ENCODE results near the gene UBAP2L. TPM values are rescaled to one million over a fixed set of nuclear protein-coding genes. Genes with fewer than 3 reads are reported as not detected.
"Not testable (repeated sequence)": the region's sequence is repeated elsewhere in the genome, so short reads cannot be mapped to it uniquely, and the experiment has no call there.

Gene UBAP2L
- total and polyA plus RNA-seq, 7 donors: 23.4 to 80.8 (median 51.7) TPM

GRCh38 chr1:154295408-154296235 lies 74.9 kb downstream of the UBAP2L start:
- H3K27me3 ChIP-seq: no peaks in the 10 kb centered on the region
- no peaks in the 10 kb centered on the region for H3K4me1 ChIP-seq
- H3K9me3 ChIP-seq: peaks cover 5 to 17% (median 14%) of the 10 kb centered on the region in 4 donors
- no peak overlapping the region for H3K27ac ChIP-seq
- WGBS, 2 donors: 77 to 87% methylated on average over 8 of the region's 8 CpGs
- intact Hi-C loops (cut with DNase I): no loop called here
- no peak for TF ChIP-seq CTCF (IDR thresholded peaks at IDR 0.05)
- TF ChIP-seq POLR2AphosphoS5 (IDR thresholded peaks at IDR 0.05): no peak
- no peak for TF ChIP-seq POLR2A (IDR thresholded peaks at IDR 0.05)
- TF ChIP-seq EP300 (IDR thresholded peaks at IDR 0.05): no peak
- no peak for DNase-seq
- H3K4me3 ChIP-seq: no peak overlapping the region
- H3K36me3 ChIP-seq: no peaks in the 10 kb centered on the region

DNA sequence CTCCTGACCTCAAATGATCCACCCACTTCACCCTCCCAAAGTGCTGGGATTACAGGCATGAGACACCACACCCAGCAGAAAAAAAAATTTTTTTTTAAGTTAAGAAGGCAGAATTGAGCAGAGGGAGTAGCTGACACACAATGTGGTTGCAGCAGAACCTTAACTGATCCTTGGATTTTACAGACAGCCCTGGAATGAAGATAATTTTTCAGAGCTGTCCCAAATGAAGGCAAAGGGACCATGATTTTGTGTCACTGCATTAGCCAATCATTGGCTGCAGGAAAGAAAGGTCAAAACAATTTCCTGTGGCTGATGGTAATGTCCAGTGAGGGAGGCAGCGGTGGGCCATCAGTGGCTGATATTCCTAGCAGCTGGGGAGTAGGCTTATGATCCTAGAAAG lies 80.8 kb downstream of the UBAP2L start:
- Histone ChIP-seq H3K27me3 (no peaks in the 10 kb centered on the region), H3K27ac (no peak overlapping the region), H3K9me3 (peaks cover 0 to 3% (median 0%) of the 10 kb centered on the region in 4 donors), H3K36me3 (no peaks in the 10 kb centered on the region), H3K4me3 (no peak overlapping the region), H3K4me1 (no peaks in the 10 kb centered on the region)
- TF ChIP-seq POLR2AphosphoS5 (IDR thresholded peaks at IDR 0.05): no peak
- TF ChIP-seq CTCF (IDR thresholded peaks at IDR 0.05): no peak
- no peak for TF ChIP-seq EP300 (IDR thresholded peaks at IDR 0.05)
- TF ChIP-seq POLR2A (IDR thresholded peaks at IDR 0.05): no peak
- intact Hi-C loops (cut with DNase I): no loop called here
- DNase-seq: no peak
- 93 to 94% methylated on average over 1 of the region's 1 CpG for WGBS, 2 donors

- no peaks in the 10 kb centered on the region for H3K36me3 ChIP-seq
- DNase-seq: no peak
- H3K27me3 ChIP-seq: no peaks in the 10 kb centered on the region
- no peaks in the 10 kb centered on the region for H3K9me3 ChIP-seq
- 77 to 82% methylated on average over 9 of the region's 9 CpGs for WGBS, 2 donors
- no peaks in the 10 kb centered on the region for H3K4me1 ChIP-seq
- H3K4me3 ChIP-seq: no peak overlapping the region
- no peak overlapping the region for H3K27ac ChIP-seq
- intact Hi-C loops (cut with DNase I): no loop called here
- TF ChIP-seq POLR2A (IDR thresholded peaks at IDR 0.05) (no peak), EP300 (IDR thresholded peaks at IDR 0.05) (no peak)
Observed at GRCh38 chr1:154304664-154305337, 84.0 kb downstream of the UBAP2L start.

DNA sequence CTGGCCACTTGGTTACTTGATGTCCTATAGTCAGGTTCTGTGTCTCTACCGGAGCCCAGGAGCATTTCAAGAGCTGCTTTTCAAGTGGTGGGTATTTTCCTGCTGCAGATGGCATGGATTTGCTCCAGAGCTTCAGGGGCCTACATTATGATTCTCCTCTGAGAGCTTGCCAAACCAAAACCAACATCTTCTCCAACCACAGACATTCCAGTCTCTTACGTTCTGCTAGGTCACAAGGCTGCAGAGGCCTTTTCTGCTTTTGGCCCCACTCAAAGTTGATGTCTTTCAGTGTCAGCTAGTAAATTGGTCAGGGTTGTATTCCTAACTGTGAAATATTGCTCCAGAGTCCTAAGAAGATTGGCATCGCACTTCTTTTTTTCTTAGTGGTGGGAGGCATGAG lies 85.4 kb downstream of the UBAP2L start:
- Histone ChIP-seq H3K4me1 (no peaks in the 10 kb centered on the region), H3K36me3 (no peaks in the 10 kb centered on the region), H3K4me3 (no peak overlapping the region), H3K27ac (no peak overlapping the region), H3K27me3 (no peaks in the 10 kb centered on the region), H3K9me3 (no peaks in the 10 kb centered on the region)
- no peak for DNase-seq
- TF ChIP-seq CTCF (IDR thresholded peaks at IDR 0.05) (no peak), POLR2AphosphoS5 (IDR thresholded peaks at IDR 0.05) (no peak), EP300 (IDR thresholded peaks at IDR 0.05) (no peak), POLR2A (IDR thresholded peaks at IDR 0.05) (no peak)
- intact Hi-C loops (cut with DNase I): no loop called here
- 91 to 96% methylated on average over 3 of the region's 3 CpGs for WGBS, 2 donors

GRCh38 chr1:154307670-154308270 lies 87.0 kb downstream of the UBAP2L start:
- H3K36me3 ChIP-seq; H3K4me1 ChIP-seq; H3K9me3 ChIP-seq; intact Hi-C loops (cut with DNase I); H3K27me3 ChIP-seq; H3K4me3 ChIP-seq; H3K27ac ChIP-seq; DNase-seq: not testable (repeated sequence)
- 62 to 65% methylated on average over 4 of the region's 4 CpGs for WGBS, 2 donors

DNA sequence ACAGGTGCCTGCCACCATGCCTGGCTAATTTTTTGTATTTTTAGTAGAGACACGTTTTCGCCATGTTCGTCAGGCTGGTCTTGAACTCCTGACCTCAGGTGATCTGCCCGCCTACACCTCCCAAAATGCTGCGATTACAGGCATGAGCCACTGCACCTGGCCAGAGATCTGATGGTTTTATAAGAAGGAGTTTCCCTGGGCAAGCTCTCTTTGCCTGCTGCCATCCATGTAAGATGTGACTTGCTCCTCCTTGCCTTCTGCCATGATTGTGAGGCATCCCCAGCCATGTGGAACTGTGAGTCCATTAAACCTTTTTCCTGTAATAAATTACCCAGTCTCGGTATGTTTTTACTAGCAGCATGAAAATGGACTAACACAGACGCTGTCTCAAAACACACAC lies 88.4 kb downstream of the UBAP2L start:
- H3K36me3 ChIP-seq; H3K4me3 ChIP-seq; DNase-seq; intact Hi-C loops (cut with DNase I); H3K27ac ChIP-seq; H3K9me3 ChIP-seq; H3K4me1 ChIP-seq; H3K27me3 ChIP-seq: not testable (repeated sequence)
- 83 to 90% methylated on average over 7 of the region's 7 CpGs for WGBS, 2 donors

DNA sequence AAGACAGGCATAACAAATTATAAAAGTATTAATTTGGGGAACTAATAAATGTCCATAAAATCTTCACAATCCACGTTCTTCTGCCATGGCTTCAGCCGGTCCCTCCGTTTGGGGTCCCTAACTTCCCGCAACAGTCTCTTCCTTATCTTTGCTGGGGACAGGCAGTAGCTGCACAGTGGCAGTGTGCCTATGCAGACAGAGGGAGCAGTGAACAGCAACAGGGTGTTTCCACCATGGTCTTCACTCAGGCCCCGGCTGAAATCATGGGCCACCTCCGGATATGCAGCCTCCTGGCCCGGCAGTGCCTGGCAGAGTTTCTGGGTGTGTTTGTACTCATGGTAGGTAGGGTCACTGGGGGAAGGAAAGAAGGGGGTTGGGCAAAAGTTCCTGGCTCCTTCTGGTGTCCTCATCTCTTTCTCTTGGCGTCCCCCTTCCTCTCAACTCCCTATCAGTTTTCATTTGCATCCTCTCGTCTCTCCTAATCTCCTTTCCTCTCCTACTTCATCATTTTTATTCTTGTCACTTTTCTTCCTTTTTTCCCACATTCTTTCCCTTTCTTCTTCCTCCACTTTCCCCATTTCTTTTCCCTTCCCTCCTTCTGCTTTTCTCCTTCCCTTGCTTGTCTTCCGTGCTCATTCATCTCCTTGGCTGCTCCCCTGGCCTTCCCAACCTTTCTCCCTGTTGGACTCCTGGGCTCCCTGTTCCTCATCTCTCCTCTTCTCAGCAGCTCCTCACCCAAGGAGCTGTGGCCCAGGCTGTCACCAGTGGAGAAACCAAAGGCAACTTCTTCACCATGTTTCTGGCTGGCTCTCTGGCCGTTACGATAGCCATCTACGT lies 91.7 kb downstream of the UBAP2L start:
- H3K9me3 ChIP-seq; H3K4me3 ChIP-seq; H3K27ac ChIP-seq; DNase-seq; H3K36me3 ChIP-seq; H3K4me1 ChIP-seq; H3K27me3 ChIP-seq; intact Hi-C loops (cut with DNase I): not testable (repeated sequence)
- 81 to 84% methylated on average over 13 of the region's 13 CpGs for WGBS, 2 donors

Data from sigmoid colon (tissue), 7 donors.